Common myeloid progenitor, CD34-positive (primary cell): ENCODE measurements around the gene CCDC9B.

Source experiments
- CTCF ChIA-PET: fragments of 350-600 bp; sonication (Branson Sonifier 250); formaldehyde crosslinking; loops from one replicate; lab custom pipeline; 2021; ENCODE audit warnings: antibody characterized with exemption; lab: Charles Lee
- POLR2A ChIA-PET: fragments of 350-600 bp; sonication (Branson Sonifier 250); formaldehyde crosslinking; loops from one replicate; lab custom pipeline; 2021; ENCODE audit warnings: antibody characterized with exemption; lab: Charles Lee
- DNase-seq, 3 donors: peaks; one replicate each; pipeline versions ENCODE4 v3.0.0 to v3.0.0-alpha.2; 2013
- H3K27ac ChIP-seq, 2 experiments: 1 replicate in 1 of 2; 2 replicates in 1 of 2; pipeline ENCODE4 v1.7.0; 2013; ENCODE audit warnings: inconsistent platforms in 2 of 2, low read length in 2 of 2, mild to moderate bottlenecking in 2 of 2, low read depth in 1 of 2, moderate library complexity in 1 of 2; ENCODE audit not compliant: severe bottlenecking in 2 of 2, insufficient read depth in 1 of 2, poor library complexity in 1 of 2
- H3K27me3 ChIP-seq, 5 experiments: replicated peaks in 2 of 5; 1 replicate in 3 of 5; 2 replicates in 2 of 5; pipeline versions ENCODE4 v1.6.1 to v1.7.0; 2013; ENCODE audit warnings: low read length in 4 of 5, mild to moderate bottlenecking in 2 of 5, moderate library complexity in 2 of 5, inconsistent platforms in 1 of 5; ENCODE audit not compliant: insufficient read depth in 5 of 5, control insufficient read depth in 4 of 5
- H3K36me3 ChIP-seq, 4 experiments: 1 replicate in 2 of 4; 2 replicates in 2 of 4; pipeline versions ENCODE4 v1.6.1 to v1.7.0; 2013; ENCODE audit warnings: low read length in 3 of 4, control low read depth in 1 of 4, mild to moderate bottlenecking in 1 of 4; ENCODE audit not compliant: control insufficient read depth in 4 of 4, insufficient read depth in 4 of 4
- H3K4me1 ChIP-seq, 4 experiments: 1 replicate in 3 of 4; 2 replicates in 1 of 4; pipeline versions ENCODE4 v1.6.1 to v1.7.1; 2013; ENCODE audit warnings: low read length in 3 of 4, mild to moderate bottlenecking in 3 of 4, control low read depth in 1 of 4, inconsistent platforms in 1 of 4, moderate library complexity in 1 of 4; ENCODE audit not compliant: control insufficient read depth in 4 of 4, insufficient read depth in 4 of 4; ENCODE audit errors: control extremely low read depth in 1 of 4
- H3K4me3 ChIP-seq, 7 experiments: 1 replicate in 4 of 7; 2 replicates in 3 of 7; pipeline versions ENCODE4 v1.5.1 to v1.7.0; 2013; ENCODE audit warnings: mild to moderate bottlenecking in 7 of 7, low read length in 6 of 7, moderate library complexity in 6 of 7, inconsistent platforms in 2 of 7, low read depth in 2 of 7, control low read depth in 1 of 7; ENCODE audit not compliant: insufficient read depth in 4 of 7, control insufficient read depth in 1 of 7; ENCODE audit errors: extremely low read depth in 1 of 7
- H3K9me3 ChIP-seq, 5 experiments: 1 replicate in 4 of 5; 2 replicates in 1 of 5; pipeline versions ENCODE4 v1.6.1 to v1.7.1; 2013; ENCODE audit warnings: low read length in 4 of 5, mild to moderate bottlenecking in 2 of 5, inconsistent platforms in 1 of 5, low read depth in 1 of 5, moderate library complexity in 1 of 5; ENCODE audit not compliant: control insufficient read depth in 4 of 5, insufficient read depth in 2 of 5; ENCODE audit errors: control extremely low read depth in 1 of 5
- WGBS: methylation state at CpG from one replicate; pipeline ENCODE4 v1.1.5; 2013; ENCODE audit not compliant: insufficient coverage; 5-methylcytosine and 5-hydroxymethylcytosine counted together

CCDC9B gene

GRCh38 chr15:40307421-40308211 is 33.1 kb downstream of the CCDC9B start, which contains the start of gene PLCB2:
Gene PLCB2 (minus strand): TSS chr15:40307935. CDS start chr15:40307672, 263 bp downstream.
- POLR2A ChIA-PET, result interaction anchor here (0.6 to 2.8 kb wide), 7 partner anchors 16 to 867 kb away, joined by 3 to 11 read pairs (median 4); partner anchors contain the start of gene ANKRD63
- WGBS, result 0% methylated on average over 5 of the region's 15 CpGs
- Histone ChIP-seq H3K27me3 (no peaks in the 10 kb centered on the region), H3K27ac (peak within 1 kb of the TSS; percentile 56 to 81), H3K9me3 (no peaks in the 10 kb centered on the region), H3K36me3 (peaks cover 9 to 23% (median 13%) of the 10 kb centered on the region in 4 experiments), H3K4me1 (peaks cover 4 to 64% (median 50%) of the 10 kb centered on the region in 4 experiments), H3K4me3 (peak within 1 kb of the TSS; percentile 53 to 92 (median 82))
- peak; percentile 77 to 87 (median 83) for DNase-seq
- CTCF ChIA-PET, result interaction anchor here (0.5 to 24.3 kb wide), 11 partner anchors 12 to 169 kb away, joined by 3 to 1099 read pairs (median 5); partner anchors contain the start of genes ANKRD63, CCDC9B and INAFM2

GRCh38 chr15:40306908-40307307 is 33.8 kb downstream of the CCDC9B start:
- H3K9me3 ChIP-seq, result no peaks in the 10 kb centered on the region
- CTCF ChIA-PET, result interaction anchor here (1.0 to 24.3 kb wide), 8 partner anchors 12 to 116 kb away, joined by 3 to 1099 read pairs (median 98); partner anchors contain the start of genes ANKRD63, CCDC9B and INAFM2
- 0% methylated on average over 5 of the region's 7 CpGs for WGBS
- no peaks in the 10 kb centered on the region for H3K27me3 ChIP-seq
- peak overlapping the region; percentile 53 to 92 (median 82) for H3K4me3 ChIP-seq
- no peak for DNase-seq
- POLR2A ChIA-PET, result interaction anchor here (0.6 to 0.7 kb wide), 2 partner anchors 25 to 866 kb away, joined by 3 read pairs; no protein-coding TSS in a partner anchor
- H3K27ac ChIP-seq, result peak overlapping the region; percentile 16 to 65
- H3K36me3 ChIP-seq, result peaks cover 9 to 30% (median 18%) of the 10 kb centered on the region in 4 experiments
- peaks cover 4 to 71% (median 54%) of the 10 kb centered on the region in 4 experiments for H3K4me1 ChIP-seq

GRCh38 chr15:40306371-40306770 is 34.4 kb downstream of the CCDC9B start:
- WGBS, result 27% methylated on average over 5 of the region's 5 CpGs
- H3K4me1 ChIP-seq, result peaks cover 4 to 76% (median 59%) of the 10 kb centered on the region in 4 experiments
- H3K36me3 ChIP-seq, result peaks cover 9 to 36% (median 20%) of the 10 kb centered on the region in 4 experiments
- peak overlapping the region; percentile 53 to 92 (median 82) for H3K4me3 ChIP-seq
- no peaks in the 10 kb centered on the region for H3K27me3 ChIP-seq
- POLR2A ChIA-PET, result no interaction called here
- H3K9me3 ChIP-seq, result peaks cover 0 to under 1% (median 0%) of the 10 kb centered on the region in 5 experiments
- CTCF ChIA-PET, result interaction anchor here (1.0 to 25.2 kb wide), 7 partner anchors 6 to 116 kb away, joined by 4 to 1099 read pairs (median 337); partner anchors contain the start of genes ANKRD63, CCDC9B, INAFM2 and PLCB2
- H3K27ac ChIP-seq, result peak overlapping the region; percentile 16 to 65
- no peak for DNase-seq

- H3K4me3 ChIP-seq, result peak overlapping the region in 3 of 7 experiments; percentile 86 to 92 (median 87)
- H3K27ac ChIP-seq, result peak overlapping the region; percentile 22 to 44
- no peak for DNase-seq
- peaks cover 9 to 46% (median 30%) of the 10 kb centered on the region in 4 experiments for H3K36me3 ChIP-seq
- peaks cover 0 to 9% (median 0%) of the 10 kb centered on the region in 5 experiments for H3K9me3 ChIP-seq
- no peaks in the 10 kb centered on the region for H3K27me3 ChIP-seq
- ChIA-PET POLR2A (interaction anchor here (0.6 kb wide), 1 partner anchor 262 kb away, joined by 6 read pairs; no protein-coding TSS in a partner anchor), CTCF (interaction anchor here (1.1 to 25.2 kb wide), 8 partner anchors 7 to 119 kb away, joined by 3 to 1099 read pairs (median 10); partner anchors contain the start of genes ANKRD63, CCDC9B, INAFM2 and PLCB2)
- WGBS, result 100% methylated on average over 1 of the region's 4 CpGs
- H3K4me1 ChIP-seq, result peaks cover 6 to 83% (median 64%) of the 10 kb centered on the region in 4 experiments
Observed at GRCh38 chr15:40305281-40305680, 35.5 kb downstream of the CCDC9B start.

- peaks cover 0 to 9% (median 0%) of the 10 kb centered on the region in 5 experiments for H3K9me3 ChIP-seq
- H3K4me1 ChIP-seq, result peaks cover 6 to 66% (median 47%) of the 10 kb centered on the region in 4 experiments
- WGBS, result 83% methylated on average over 1 of the region's 2 CpGs
- CTCF ChIA-PET, result interaction anchor here (1.4 to 25.2 kb wide), 6 partner anchors 9 to 109 kb away, joined by 3 to 1099 read pairs (median 208); partner anchors contain the start of genes ANKRD63, CCDC9B, INAFM2 and PLCB2
- H3K27ac ChIP-seq, result no peak overlapping the region
- POLR2A ChIA-PET, result no interaction called here
- peaks cover 9 to 54% (median 40%) of the 10 kb centered on the region in 4 experiments for H3K36me3 ChIP-seq
- H3K4me3 ChIP-seq, result no peak overlapping the region
- H3K27me3 ChIP-seq, result no peaks in the 10 kb centered on the region
- DNase-seq, result no peak
Observed at GRCh38 chr15:40303576-40303975, 37.2 kb downstream of the CCDC9B start.

- Histone ChIP-seq H3K4me3 (no peak overlapping the region), H3K27me3 (no peaks in the 10 kb centered on the region), H3K9me3 (peaks cover 0 to 9% (median 0%) of the 10 kb centered on the region in 5 experiments), H3K27ac (no peak overlapping the region), H3K36me3 (peaks cover 9 to 60% (median 45%) of the 10 kb centered on the region in 4 experiments), H3K4me1 (peaks cover 6 to 61% (median 43%) of the 10 kb centered on the region in 4 experiments)
- WGBS, result 98% methylated on average over 7 of the region's 11 CpGs
- DNase-seq, result no peak
- CTCF ChIA-PET, result interaction anchor here (1.5 to 25.2 kb wide), 6 partner anchors 9 to 85 kb away, joined by 3 to 1099 read pairs (median 208); partner anchors contain the start of genes ANKRD63, CCDC9B, INAFM2 and PLCB2
- POLR2A ChIA-PET, result no interaction called here
Observed at GRCh38 chr15:40302981-40303380, 37.8 kb downstream of the CCDC9B start.
